IgD-negative memory B cell (primary cell): ENCODE data around the gene DNAH3. TPM values are rescaled to one million over a fixed set of nuclear protein-coding genes. Genes with fewer than 3 reads are reported as not detected.

Source experiments
- polyA plus RNA-seq: library from polyadenylated mRNA; unstranded; fragments of 300-500 nt; fragmentation: Illumina TruSeq; gene quantifications from one replicate; pipeline ENCODE4 v1.2.3, GENCODE V29; 2021

The DNAH3 gene
- polyA plus RNA-seq, 1 donor from 2014 or later: not detected

Other genes starting within 250 kb of the DNAH3 start
- gene LDAF1, start 7.8 kb upstream of the DNAH3 start, polyA plus RNA-seq: 29.7 TPM
- gene ZP2, start 60.7 kb upstream of the DNAH3 start, polyA plus RNA-seq: not detected
- not detected for gene ANKS4B, start 82.9 kb upstream of the DNAH3 start, polyA plus RNA-seq
- gene CRYM, start 127.4 kb upstream of the DNAH3 start, polyA plus RNA-seq: not detected